ENCODE data around the gene GPC4.

The GPC4 gene

DNA sequence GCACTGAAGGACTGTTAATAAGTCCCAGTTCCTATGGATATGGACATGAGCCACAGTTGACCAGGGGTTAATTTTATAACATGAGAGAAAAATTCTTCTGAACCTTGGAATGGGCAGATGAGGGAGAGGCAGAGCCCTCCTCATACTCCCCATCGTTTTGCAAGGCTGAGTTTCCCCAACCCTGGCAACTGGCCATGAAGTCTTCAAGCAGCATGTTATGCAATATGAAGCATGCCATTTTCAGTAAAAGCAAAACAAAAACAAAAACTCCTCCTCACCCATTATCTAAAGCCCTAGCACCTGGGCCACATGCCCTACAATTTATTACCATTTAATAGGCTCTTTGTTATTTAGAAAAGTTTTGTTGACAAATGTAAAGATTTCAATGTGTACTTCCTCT is 64.5 kb downstream of the GPC4 start:
- no peaks in the 10 kb centered on the region for H3K9me2 ChIP-seq (replicated peaks; ENCODE audit: insufficient read depth, low read length)
- no peaks in the 10 kb centered on the region for H3K36me3 ChIP-seq (ENCODE audit: low read length)
- H3F3A ChIP-seq (ENCODE audit: insufficient read depth), result no peaks in the 10 kb centered on the region
- H3K27ac ChIP-seq (ENCODE audit: low read depth, low read length), result no peak overlapping the region
- H3K4me3 ChIP-seq (ENCODE audit: insufficient read depth, low read length, poor library complexity, severe bottlenecking), result no peak overlapping the region
- no peaks in the 10 kb centered on the region for H4K20me1 ChIP-seq (ENCODE audit: low read depth, low read length)
- no peak for TF ChIP-seq EZH2phosphoT487 (conservative IDR thresholded peaks at IDR 0.05; ENCODE audit: low read length)
- TF ChIP-seq, protein P1, sequence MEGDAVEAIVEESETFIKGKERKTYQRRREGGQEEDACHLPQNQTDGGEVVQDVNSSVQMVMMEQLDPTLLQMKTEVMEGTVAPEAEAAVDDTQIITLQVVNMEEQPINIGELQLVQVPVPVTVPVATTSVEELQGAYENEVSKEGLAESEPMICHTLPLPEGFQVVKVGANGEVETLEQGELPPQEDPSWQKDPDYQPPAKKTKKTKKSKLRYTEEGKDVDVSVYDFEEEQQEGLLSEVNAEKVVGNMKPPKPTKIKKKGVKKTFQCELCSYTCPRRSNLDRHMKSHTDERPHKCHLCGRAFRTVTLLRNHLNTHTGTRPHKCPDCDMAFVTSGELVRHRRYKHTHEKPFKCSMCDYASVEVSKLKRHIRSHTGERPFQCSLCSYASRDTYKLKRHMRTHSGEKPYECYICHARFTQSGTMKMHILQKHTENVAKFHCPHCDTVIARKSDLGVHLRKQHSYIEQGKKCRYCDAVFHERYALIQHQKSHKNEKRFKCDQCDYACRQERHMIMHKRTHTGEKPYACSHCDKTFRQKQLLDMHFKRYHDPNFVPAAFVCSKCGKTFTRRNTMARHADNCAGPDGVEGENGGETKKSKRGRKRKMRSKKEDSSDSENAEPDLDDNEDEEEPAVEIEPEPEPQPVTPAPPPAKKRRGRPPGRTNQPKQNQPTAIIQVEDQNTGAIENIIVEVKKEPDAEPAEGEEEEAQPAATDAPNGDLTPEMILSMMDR (IDR thresholded peaks at IDR 0.05; ENCODE audit: insufficient read depth, low read length, poor library complexity, severe bottlenecking), result no peak
- no peaks in the 10 kb centered on the region for H3K27me3 ChIP-seq (ENCODE audit: low read length)
- H3K79me2 ChIP-seq (ENCODE audit: insufficient read depth, low read length), result no peaks in the 10 kb centered on the region
- H3K9me3 ChIP-seq (ENCODE audit: insufficient read depth, low read length), result no peaks in the 10 kb centered on the region
- no peak overlapping the region for H3K4me2 ChIP-seq (ENCODE audit: low read depth, low read length, poor library complexity, severe bottlenecking)
- H2AFZ ChIP-seq (ENCODE audit: low read depth, low read length, severe bottlenecking), result no peak overlapping the region
- no peak overlapping the region for H3K9ac ChIP-seq (ENCODE audit: low read length)

DNA sequence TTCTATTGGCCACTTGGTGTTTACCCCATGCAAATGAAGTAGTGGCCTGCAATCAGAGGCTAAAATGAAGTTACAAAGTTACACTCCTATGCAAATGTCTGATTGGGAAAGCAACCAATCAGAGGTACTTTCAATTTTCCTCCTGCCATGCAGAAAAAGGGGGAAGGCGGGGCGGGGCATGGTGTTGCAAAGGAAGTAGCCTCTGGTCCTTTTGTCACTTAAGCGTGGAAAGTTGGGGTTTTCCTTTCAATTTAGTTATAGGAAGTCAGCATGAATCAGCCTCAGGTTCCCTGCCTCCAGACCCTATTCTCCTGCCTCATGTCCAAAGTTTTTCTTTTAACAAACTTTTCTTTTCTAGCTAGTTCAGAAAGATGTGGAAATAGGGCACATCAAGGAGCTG is 69.3 kb downstream of the GPC4 start:
- TF ChIP-seq EZH2phosphoT487 (conservative IDR thresholded peaks at IDR 0.05; ENCODE audit: low read length), result no peak
- TF ChIP-seq, protein P1 (IDR thresholded peaks at IDR 0.05; ENCODE audit: insufficient read depth, low read length, poor library complexity, severe bottlenecking), result no peak
- Histone ChIP-seq H3K36me3 (ENCODE audit: low read length) (no peaks in the 10 kb centered on the region), H3K27me3 (ENCODE audit: low read length) (no peaks in the 10 kb centered on the region), H3K9me2 (replicated peaks; ENCODE audit: insufficient read depth, low read length) (no peaks in the 10 kb centered on the region), H3K4me3 (ENCODE audit: insufficient read depth, low read length, poor library complexity, severe bottlenecking) (no peak overlapping the region), H4K20me1 (ENCODE audit: low read depth, low read length) (no peaks in the 10 kb centered on the region), H3F3A (ENCODE audit: insufficient read depth) (no peaks in the 10 kb centered on the region), H2AFZ (ENCODE audit: low read depth, low read length, severe bottlenecking) (no peak overlapping the region), H3K4me2 (ENCODE audit: low read depth, low read length, poor library complexity, severe bottlenecking) (no peak overlapping the region), H3K9ac (ENCODE audit: low read length) (no peak overlapping the region), H3K9me3 (ENCODE audit: insufficient read depth, low read length) (no peaks in the 10 kb centered on the region), H3K79me2 (ENCODE audit: insufficient read depth, low read length) (no peaks in the 10 kb centered on the region), H3K27ac (ENCODE audit: low read depth, low read length) (no peak overlapping the region)

DNA sequence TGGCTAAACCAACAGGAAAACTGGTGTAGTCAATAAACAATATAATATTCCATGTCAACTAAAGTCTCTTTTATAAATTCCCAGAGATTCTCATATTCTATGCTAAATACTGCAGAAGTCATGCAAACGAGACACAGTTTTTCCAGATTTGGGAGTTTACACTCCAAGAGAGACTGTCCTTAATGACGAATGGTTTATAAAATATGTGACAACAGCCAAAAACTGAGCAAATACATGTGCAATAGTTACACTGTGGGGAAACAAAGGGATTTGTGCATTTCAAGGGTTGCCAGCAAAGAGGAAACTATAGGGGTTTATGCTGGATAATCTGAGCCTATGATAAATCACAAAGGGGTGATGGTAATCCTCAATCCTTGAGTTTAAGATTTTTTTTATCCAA is 75.7 kb downstream of the GPC4 start:
- Histone ChIP-seq H3K27me3 (ENCODE audit: low read length) (no peaks in the 10 kb centered on the region), H3K79me2 (ENCODE audit: insufficient read depth, low read length) (no peaks in the 10 kb centered on the region), H3K4me3 (ENCODE audit: insufficient read depth, low read length, poor library complexity, severe bottlenecking) (no peak overlapping the region), H2AFZ (ENCODE audit: low read depth, low read length, severe bottlenecking) (no peak overlapping the region), H4K20me1 (ENCODE audit: low read depth, low read length) (no peaks in the 10 kb centered on the region), H3F3A (ENCODE audit: insufficient read depth) (no peaks in the 10 kb centered on the region), H3K9ac (ENCODE audit: low read length) (no peak overlapping the region), H3K9me2 (replicated peaks; ENCODE audit: insufficient read depth, low read length) (no peaks in the 10 kb centered on the region), H3K36me3 (ENCODE audit: low read length) (no peaks in the 10 kb centered on the region), H3K27ac (ENCODE audit: low read depth, low read length) (no peak overlapping the region), H3K4me2 (ENCODE audit: low read depth, low read length, poor library complexity, severe bottlenecking) (no peak overlapping the region), H3K9me3 (ENCODE audit: insufficient read depth, low read length) (no peaks in the 10 kb centered on the region)
- TF ChIP-seq, protein P1 (IDR thresholded peaks at IDR 0.05; ENCODE audit: insufficient read depth, low read length, poor library complexity, severe bottlenecking), result no peak
- no peak for TF ChIP-seq EZH2phosphoT487 (conservative IDR thresholded peaks at IDR 0.05; ENCODE audit: low read length)

Measured in SU-DHL-6 (cell line).